Fibroblast of skin of right biceps (primary cell): ENCODE measurements around the gene NOTCH2.
"Not testable (repeated sequence)": the region's sequence is repeated elsewhere in the genome, so short reads cannot be mapped to it uniquely, and the experiment has no call there.

Experiments used
- DNase-seq: peaks from one replicate; pipeline ENCODE4 v3.0.0-alpha.2; 2013

The NOTCH2 gene

DNA sequence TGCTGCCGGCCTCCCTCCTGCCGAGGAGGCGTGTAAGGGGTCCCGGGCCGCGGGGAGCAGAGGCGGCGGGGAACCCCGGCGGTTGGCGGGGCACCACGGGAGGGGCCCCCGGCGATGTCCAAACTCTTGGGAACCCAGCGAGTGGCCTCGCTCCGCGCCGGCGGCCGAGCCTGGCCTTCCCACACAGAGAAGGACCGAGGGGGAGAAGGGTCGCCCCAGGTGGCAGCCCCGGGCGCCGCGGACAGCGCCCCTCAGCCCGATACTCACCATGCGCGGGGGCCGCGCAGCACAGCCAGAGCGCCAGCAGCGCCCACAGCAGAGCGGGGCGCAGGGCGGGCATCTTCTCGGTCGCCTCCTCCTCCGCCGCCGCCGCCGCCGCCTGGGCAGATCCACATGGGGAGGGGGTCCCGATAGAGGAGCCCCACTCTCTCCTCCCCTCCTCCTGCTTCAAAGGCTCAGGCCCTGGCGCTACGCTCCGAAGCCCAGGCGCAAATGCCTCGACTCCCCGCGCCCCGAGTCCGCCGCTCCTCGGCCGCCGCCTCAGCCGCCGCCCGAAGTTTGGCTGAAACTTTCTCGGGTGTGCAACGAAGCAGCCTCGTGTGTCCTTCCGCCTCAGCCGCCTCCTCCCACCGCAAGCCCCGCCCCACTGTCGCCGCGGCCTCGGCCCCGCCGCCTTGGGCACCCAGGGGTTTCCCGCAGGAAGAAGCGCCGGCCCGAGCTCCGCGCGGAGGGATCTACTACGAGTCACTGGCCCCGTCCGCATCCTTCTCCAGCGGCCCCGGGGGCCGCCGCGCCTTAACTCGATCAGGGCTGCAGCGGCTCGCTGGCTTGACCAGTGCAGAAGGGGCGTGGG is at the start of gene NOTCH2:
TSS of gene NOTCH2 (minus strand) at position 596 of the 853 bp plus-strand sequence. CDS start at position 340, 256 bp downstream.
- peak; percentile 41 for DNase-seq

DNA sequence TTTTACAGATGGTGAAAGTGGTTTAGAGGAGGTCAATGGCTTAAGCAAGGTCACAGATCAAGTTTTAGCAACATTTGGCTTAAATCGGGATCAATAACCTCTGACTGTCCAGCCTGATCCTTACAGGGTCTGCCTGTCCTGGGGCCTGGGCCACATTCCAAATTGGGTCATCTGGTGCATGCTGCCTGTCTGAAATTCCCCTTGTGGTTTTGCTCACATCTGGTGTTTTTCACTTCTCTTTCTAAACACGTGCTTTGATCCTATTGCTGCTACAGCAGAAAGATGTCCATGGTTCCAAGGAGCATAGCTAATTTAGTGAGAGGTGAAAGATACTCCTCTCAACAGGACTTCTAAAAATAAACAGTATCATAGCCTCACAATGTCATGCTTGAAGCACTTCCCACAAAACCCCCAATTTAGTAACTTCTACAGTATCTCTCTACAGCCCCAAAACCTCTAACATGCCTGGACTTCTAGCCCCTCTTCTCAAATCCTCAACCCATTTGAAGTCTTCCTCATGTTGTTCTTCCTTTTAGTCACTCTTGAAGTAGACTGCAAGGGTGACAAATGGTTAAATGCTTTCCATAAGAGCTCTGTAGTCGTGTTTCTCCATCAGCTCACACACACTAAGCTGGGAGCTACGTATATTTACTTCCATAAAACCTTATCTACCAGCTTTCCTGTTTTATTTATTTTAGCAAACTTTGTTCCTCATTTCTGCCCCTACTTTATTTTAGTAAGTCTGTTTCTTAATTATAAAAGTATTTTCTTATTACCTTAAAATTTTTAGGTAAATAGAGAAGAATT is 48.1 kb upstream of the NOTCH2 start:
- peak; percentile 55 for DNase-seq

DNA sequence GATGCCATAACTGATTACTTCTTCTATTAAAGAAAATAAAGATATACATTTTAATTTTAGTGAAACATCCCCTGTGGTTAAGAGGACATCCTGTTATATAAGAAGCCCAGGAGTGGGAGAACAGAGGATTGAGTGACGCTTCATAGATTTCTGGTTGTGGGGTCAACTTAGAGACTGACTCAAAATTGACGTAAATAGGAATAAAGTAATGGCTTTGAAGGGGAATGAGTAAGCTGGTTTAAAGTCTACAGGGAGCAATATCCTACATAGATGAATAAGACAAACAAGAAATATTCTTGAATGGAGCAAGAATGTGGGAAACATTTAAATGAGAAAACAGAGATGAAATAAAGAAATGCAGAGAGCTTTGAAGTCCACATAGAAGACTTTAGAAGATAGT is 46.6 kb upstream of the NOTCH2 start:
- peak; percentile 77 for DNase-seq

DNA sequence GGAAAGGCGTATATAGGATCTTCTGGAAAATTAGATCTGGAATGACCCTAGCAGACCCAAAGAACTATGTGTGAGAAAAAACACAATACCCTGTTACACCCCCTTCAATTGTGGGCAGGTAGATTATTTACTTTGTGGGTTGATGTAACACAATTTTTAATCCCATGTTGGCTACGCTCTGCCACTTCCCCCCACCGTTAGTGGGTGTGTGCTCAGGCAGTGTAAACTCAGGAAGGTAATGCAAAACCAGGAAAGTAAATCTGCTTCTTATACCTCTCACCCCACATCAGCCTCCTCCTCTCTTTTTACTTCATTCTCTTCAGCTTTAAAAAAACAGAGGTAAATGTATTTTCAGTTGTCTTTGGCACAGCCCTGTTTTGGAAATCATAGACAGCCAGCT is 43.7 kb upstream of the NOTCH2 start:
- DNase-seq, result not testable (repeated sequence)

DNA sequence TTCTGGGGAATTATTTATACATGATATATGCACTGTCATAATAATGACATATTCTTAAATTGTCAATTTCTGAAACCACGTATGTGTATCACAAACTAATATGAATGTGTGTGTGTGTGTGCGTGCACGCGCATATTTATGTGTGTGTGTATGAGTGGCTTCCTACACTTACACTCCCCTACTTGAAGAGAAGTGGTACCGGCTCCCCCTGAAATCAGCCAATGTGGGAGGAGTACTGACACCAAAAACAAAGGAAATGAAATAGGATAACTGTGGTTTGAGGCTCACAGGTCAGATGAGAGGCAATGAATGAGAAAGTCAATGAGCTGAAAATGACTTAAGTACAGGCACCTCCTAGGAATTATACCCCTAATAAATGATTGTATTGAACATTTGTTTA is 42.8 kb upstream of the NOTCH2 start:
- DNase-seq, result peak; percentile 10

DNA sequence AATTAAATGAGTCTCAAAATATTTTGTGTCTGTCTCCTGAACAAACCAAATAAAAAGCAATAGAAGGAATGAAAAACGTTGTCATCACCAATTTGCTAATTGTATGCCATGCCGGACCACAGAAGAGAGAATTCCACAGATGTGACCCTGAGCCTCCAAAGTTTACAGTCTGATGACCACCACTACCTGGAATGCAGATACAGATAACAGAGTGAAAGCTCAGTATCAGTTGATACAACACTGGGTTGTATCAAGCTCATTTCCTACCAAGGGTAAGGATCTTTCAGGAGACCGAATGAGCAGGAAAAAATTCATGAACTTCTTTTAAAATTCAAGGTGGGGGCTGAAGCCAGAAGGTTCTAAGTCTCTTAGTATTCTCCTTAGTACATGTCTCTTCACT is 42.3 kb upstream of the NOTCH2 start:
- DNase-seq, result not testable (repeated sequence)

DNA sequence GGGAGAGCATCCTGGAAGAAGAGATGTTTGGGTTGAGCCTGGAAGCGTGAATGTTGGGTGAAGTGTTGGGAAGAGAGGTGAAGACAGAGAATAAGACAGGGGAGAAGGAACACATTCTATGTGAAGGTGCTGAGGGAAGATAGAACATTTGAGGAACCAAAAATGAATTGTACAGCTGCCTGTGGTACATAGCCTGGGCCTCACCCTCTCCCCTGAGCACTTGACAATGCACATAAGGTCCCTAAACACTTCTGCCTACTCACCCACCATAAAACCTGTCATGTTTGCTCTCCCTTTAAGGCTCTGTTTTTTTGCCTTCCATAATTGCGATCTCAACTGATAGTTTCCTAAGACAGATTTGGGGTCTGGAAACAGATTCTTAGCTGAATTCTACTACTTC is 41.5 kb upstream of the NOTCH2 start:
- DNase-seq, result not testable (repeated sequence)

DNA sequence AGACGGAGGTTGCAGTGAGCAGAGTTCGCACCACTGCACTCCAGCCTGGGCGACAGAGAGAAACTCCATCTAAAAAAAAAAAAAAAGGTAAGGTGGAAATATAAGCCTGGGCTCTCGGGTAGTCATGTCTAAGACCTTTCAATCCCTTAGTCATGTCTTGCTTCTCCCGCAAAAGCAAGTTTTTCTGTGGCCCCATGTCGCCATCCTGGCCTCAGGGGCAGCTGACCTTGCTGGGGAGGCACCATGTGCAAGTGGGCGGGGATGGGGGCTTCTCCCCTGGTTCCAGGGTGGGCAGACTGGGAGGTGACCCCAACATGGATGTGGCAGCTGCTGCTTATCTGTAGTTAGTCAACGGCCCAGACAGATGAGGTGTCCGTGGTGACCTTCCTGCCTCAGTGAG is 40.2 kb upstream of the NOTCH2 start:
- DNase-seq, result not testable (repeated sequence)

DNA sequence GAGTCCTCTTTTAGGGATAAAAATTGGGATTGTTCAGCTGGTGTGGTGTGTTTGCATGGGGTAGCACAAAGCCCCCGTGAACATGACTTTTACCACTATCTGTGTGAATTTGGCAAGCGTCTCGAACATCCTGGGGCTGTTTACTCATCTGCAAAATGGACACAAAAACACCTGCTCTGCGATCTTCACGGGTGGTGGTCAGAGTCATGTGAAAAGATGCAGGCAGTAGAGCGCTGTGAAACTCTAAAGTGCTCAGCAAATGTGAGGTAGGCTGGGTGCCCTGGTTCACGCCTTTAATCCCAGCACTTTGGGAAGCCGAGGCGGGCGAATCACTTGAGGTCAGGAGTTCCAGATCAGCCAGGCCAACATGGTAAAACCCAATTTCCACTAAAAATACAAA is 39.7 kb upstream of the NOTCH2 start:
- DNase-seq, result not testable (repeated sequence)

DNA sequence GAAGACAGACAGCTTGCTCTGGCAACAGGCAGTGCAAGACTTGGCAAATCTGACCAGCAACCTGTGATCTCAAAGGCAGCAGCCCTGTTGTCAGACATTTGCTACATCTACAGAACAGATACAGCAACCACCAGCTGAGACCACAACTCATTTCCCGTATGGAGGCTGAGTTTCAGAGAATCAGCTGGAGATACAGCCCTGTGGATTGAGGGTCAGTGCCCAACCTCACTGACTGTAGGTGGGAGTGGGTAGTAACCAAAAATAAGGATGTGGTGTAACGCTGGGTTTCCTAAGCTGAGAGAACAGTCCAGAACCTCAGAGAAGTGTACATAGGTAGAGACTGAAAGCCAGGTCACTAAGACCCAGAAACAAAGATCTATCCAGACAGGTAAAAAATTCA is 35.8 kb upstream of the NOTCH2 start:
- not testable (repeated sequence) for DNase-seq

DNA sequence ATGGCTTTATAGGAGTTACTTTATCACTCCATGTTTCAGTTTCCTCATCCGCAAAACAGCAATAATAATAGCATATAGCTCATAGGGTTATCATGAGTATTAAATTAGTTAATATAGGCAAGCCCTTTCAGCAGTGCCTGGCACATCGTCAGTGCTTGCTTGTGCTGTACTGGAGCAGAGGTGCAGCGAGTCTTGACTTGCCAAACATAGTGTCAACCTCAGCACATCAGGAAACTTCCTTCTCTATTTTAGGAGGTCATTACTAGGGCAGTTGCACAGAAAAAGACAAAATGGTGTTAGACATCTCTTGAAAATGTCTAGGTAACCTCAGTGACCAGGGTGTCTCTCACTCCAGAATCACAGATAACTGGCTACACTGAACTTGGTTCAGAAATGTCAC is 34.3 kb upstream of the NOTCH2 start:
- not testable (repeated sequence) for DNase-seq

DNA sequence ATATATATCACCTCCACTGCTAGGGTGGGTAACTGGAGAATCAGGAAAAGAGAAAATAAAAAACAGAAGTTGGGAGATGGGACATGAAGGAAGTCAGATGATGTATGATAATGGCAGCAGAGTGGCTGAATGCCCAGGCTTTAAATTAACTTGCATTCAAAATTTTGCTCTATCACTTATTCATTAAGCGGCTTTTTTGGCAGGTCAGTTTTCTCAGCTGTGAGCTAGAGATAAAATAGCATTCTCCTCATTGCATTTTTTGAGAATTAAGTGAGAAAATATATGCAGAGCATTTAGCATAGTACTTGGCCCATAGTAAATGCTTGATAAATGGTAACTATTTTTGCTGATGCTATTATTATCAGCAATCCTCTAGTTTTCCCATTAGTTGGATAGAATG is 32.1 kb upstream of the NOTCH2 start:
- not testable (repeated sequence) for DNase-seq

DNA sequence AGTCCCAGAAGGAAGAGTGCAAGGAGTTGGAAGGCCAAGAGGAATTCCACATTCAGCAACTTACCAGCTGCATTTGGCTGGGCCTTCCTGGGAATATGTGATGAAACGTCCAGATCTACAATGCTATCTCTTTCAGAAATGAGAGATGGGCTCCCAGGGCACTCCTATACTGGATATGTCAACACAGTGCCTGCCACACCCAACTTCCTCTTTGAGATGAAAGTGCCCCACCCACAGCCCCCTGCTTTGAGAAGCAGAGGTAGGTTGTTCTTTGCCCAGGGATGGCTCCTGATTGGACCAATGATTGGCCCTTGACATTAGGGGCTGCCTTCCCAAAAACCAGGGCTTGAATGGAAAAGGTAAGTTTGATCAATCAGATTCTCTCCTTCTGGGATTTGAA is 31.1 kb upstream of the NOTCH2 start:
- DNase-seq, result not testable (repeated sequence)

DNA sequence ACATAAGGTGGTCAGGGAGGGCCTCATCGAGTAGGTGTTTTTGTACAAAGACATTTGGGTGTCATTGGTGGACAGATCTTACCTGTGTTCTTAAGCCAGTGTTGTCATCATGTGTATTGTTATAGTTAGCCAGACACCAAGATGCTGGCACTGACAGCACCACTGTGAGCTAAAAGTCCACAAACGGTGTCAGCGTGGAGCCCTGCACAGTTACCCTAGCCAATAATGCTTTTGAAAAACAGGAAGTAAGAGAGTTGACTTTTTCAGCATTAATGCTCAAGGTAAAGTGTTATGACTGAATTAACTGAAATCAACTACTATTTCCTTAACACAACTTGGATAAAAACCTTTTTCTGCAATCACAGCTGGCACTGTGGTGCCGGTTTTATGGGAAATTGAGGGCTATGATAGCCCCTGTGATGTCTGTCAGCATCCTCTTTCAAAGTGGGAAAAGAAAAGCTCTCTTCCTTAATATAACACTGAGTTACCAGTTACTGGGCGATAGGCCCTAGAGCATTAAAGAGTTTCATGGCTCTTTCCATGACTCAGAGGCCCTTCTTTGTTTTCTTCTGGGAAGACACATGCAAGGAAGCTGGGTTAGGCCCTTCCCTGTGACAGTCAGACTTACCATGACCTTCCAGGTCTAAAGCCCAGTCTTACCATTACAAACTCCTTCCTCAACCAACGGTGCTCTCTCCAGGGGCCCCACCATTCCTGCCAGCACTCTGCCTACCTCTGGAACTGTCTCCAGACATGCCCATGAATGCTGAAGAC is 29.7 kb upstream of the NOTCH2 start:
- not testable (repeated sequence) for DNase-seq

DNA sequence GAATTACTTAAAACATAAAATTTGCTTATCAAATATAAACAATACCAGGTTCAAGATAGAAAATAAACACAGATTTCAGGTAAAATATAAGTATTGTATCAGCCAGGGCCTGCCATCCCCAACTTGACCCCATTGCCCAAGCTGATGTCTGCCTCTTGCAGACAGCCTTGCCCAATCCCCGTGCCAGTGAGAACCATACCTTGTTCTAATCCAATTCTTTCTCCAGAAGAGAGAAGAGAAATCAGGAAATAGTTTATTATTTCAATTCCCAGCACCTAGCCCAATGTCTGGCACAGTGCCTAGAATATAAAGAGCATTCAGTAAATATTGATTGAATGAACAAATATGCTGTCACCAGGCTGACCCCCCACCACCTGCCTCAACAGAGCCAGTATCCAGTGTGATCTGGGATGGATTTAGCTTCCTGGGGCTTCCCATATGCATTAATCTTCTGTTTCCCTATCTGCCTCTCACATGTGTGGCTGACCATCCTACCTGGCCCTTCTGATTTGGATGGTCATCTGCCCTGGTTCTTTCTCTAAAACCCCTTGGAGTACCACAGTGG is 27.6 kb upstream of the NOTCH2 start:
- not testable (repeated sequence) for DNase-seq

DNA sequence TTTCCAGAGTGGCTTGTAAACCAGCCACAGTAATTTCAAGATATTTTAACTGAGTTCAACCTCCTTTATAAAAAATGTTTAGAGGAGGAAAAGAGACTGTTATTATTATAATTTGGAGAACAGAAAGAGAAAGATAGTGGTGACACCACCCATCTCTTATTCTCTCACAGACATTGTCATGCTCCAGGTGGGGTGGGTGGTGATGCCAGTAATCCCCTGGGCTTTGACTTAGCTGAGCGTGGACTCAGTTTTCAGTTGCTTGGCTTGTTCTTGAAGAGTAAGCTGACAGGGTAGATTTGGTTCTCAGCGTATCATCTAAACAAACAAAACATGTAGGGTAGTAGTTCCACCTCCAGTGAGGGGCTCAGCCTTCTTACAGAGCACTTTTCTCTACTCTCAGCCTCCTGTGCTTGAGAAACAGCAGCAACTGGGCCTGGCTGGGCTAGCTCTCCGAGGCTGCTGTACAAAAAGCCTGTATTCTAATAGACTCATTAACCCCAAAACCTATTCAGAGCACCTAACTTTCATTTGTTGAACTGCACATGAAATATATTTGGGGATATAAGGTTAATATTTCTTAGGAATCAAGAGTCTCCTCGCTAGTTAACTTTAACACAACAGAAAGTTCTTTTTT is 24.2 kb upstream of the NOTCH2 start:
- DNase-seq, result not testable (repeated sequence)

DNA sequence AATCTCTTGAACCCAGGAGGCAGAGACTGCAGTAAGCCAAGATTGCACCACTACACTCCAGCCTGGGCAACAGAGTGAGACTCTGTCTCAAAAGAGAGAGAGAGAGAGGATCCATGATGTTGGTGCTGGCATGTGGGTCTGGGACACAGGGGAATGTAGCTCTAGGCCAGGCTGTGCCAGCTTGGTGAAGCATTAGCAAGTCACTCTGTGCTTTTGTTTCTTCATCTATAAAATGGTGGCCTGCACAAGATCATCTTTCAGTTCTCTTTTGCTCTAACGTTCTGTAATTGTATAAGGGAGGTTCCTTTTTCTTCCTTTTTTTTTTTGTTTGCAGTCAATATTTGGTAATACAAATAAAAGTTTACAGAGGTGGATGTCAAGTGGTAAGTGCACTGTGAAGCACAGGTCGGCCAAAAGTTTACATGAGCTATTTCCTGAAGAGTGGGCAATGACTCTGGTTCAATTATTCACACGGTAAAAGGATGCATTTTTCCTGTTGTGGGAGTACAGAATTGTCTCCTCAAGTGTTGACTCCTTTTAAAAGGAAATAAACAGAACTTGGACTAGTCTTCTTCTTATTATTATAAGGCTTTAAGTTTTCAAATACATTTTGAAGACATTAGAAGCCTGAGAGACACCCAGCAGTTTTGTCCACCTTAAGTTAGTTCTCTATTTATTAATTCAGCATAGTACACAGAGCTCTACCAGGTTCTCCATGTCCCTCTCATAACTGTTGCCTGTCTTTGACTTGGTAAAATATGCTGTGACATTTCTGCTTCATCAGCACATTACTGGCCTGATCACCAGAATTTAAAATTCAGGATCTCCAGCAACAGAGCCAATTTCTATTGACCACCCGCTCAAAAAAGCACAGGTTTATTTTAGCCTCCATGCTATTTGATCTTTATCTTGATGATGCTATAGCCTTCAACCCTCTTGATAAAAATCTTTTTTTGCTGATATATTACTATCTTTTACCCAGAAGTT is 23.1 kb upstream of the NOTCH2 start:
- DNase-seq, result not testable (repeated sequence)

DNA sequence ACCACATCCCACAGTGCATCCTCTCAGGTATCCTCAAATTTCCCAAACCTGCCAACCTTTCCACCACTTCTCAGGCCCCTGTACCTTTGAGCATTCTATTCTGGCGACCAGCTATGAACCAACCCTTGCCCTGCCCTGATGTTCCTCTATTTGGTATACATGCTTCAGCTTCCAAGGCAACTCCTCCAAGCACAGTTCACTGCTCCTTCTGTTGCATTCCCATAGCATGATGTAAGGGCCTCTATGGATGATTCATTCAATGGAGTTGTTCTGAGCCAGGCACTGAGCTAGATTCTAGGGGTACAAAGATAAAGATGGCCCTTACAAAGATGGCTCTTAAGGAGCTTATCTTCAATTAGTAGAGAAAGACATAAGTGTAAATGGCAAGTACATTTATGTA is 21.4 kb upstream of the NOTCH2 start:
- DNase-seq, result not testable (repeated sequence)

DNA sequence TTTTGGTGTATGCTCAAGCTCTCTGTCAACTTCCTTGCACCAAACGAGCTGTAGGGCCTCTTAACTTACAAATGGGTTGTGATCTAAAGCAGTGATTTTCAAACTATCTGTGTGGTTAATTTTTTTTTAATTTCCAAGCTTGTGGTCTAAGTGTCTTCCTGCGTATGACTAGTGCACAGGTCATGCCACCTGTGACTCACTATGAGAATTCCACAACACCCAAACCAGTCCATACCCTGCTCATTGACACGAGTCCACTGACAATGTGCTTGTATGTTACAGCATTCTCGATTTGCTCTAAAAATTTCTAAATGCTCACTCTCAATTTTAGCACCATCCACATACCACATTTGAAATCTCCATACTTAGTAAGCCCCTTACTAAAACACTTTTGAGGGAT is 18.5 kb upstream of the NOTCH2 start:
- peak; percentile 87 for DNase-seq

DNA sequence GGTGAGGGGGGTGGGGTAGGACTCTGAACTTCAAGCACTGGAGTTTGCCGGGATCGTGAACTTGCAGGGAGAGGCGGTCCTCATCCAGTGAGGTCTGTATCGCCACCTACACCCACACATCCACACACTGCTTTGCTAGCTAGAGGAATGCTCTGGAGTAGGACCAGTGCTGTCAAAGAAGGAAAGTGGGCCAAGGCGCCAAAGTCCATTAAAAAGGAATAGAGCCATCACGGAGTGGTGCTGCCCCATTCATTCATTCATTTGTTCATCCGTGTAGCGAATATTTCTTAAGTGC is 405 bp upstream of the NOTCH2 start:
- DNase-seq, result not testable (repeated sequence)

DNA sequence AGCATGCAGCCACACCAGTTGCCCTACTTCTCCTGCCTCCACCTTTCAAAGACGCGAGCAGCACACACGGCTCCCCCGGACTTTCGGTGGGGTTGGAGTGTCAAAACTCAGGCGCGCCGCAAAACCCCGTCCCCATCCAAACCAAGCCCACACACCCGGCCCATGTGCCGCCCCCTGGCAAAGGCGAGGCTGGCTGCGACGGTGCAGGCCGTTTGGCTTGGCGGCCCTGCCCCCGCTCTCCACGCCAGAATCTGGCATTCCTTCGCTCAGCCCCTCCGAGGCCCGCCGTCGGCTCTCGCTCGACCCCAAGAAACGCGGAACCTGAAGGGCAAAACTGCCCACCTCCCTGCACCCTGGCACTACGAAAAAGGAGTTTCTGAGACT is 787 bp downstream of the NOTCH2 start:
- DNase-seq, result not testable (repeated sequence)
